Psoas muscle (tissue), 8 donors: Measurements from ENCODE around the gene MGARP. TPM values are rescaled to one million over a fixed set of nuclear protein-coding genes. Genes with fewer than 3 reads are reported as not detected.

Source experiments
- ATAC-seq, 4 donors: fragments of 200-7000 bp; cut with Tn5 transposase; one replicate each; pipeline ENCODE4 v1.9.1; 2020; ENCODE audit warnings: moderate library complexity in 3 of 4, mild to moderate bottlenecking in 2 of 4
- DNase-seq, 2 donors: peaks; one replicate each; pipeline ENCODE4 v3.0.0-alpha.2; 2020
- H3K27ac ChIP-seq: fragments of 200-600 bp; one replicate; pipeline ENCODE4 v1.8.0; 2022
- H3K27me3 ChIP-seq, 3 donors: fragments of 200-600 bp in 1 of 3; one replicate each; pipeline versions ENCODE4 v1.6.1 to v1.8.0; 2013 to 2022; ENCODE audit warnings: low read length in 2 of 3, mild to moderate bottlenecking in 2 of 3, moderate library complexity in 1 of 3; ENCODE audit not compliant: insufficient read depth in 3 of 3
- H3K36me3 ChIP-seq, 2 donors: fragments of 200-600 bp in 1 of 2; one replicate each; pipeline versions ENCODE4 v1.6.1 to v1.8.0; 2013 to 2022; ENCODE audit warnings: low read depth in 1 of 2, mild to moderate bottlenecking in 1 of 2, moderate library complexity in 1 of 2; ENCODE audit not compliant: insufficient read depth in 1 of 2
- H3K4me1 ChIP-seq: fragments of 200-600 bp; one replicate; pipeline ENCODE4 v1.8.0; 2022
- H3K4me3 ChIP-seq: fragments of 200-600 bp; one replicate; pipeline ENCODE4 v1.8.0; 2022; ENCODE audit warnings: mild to moderate bottlenecking
- H3K9me3 ChIP-seq: fragments of 200-600 bp; one replicate; pipeline ENCODE4 v1.8.0; 2022
- CTCF ChIP-seq: fragments of 200-600 bp; IDR thresholded peaks from one replicate; pipeline ENCODE4 v1.8.0; 2022; ENCODE audit warnings: antibody characterized with exemption
- WGBS, 3 donors: extraction: QIAGEN DNeasy Blood & Tissue Kit; methylation state at CpG; one replicate each; pipeline versions ENCODE4 v1.1.6 to v1.1.7; 2013; 5-methylcytosine and 5-hydroxymethylcytosine counted together
- intact Hi-C, 2 donors: fragments of 100-400 bp; cut with DNase I; formaldehyde crosslinking; loops; one replicate each; pipeline versions ENCODE4 v1.11.0 to v1.14.2; 2022
- polyA plus RNA-seq, 3 donors: library from polyadenylated mRNA; stranded (reverse); fragments of 200-250 nt; gene quantifications; one replicate each; pipeline ENCODE4 v1.2.3, GENCODE V29; 2013
- total RNA-seq, 4 donors: library from RNA; stranded (reverse); fragmentation: NEBNext Ultra II Directional in 2 of 4; extraction: Animal tissue kit (Norgen Biotek cat#: 25700) in 2 of 4; gene quantifications; one replicate each; pipeline versions ENCODE4 v1.2.1 to v1.2.4, GENCODE V29; 2021 to 2023
- donor health status: healthy with polysubstance abuse.
- donor health status: DM: no; HTN: no; CAD: no; lungs with moderate emphysema.
- donor health status: Bipolar disorder and iron deficiency.
- donor health status: healthy.
- donor health status: DM: yes; HTN: yes; CAD: no.
- donor health status: DM: no; HTN: no; CAD: no.
- donor health status: DM: no; HTN: no; CAD: no.
- donor health status: DM: yes; HTN: yes; CAD: no.

The MGARP gene
- total and polyA plus RNA-seq, 7 donors: 0.13 to 2.1 (median 0.30) TPM; not detected in 1

DNA sequence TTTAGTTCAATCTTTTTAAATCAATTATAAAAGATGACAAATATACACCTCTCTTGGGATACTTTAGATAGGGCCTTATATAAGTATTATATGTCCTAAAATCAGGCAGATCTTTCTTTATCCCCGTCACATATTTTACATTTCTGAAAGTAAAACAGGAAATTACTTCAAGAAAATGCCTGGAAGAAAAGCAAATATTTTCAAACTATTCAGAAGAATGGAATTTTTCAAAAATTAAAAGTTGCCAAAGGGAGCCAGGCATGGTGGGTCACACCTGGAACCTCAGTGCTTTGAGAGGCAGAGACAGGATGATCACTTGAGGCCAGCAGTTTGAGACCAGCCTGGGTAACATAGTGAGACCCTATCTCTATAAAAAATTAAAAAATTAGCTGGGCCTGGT, 34.4 kb downstream of the MGARP start:
- no peak for ATAC-seq
- H3K4me1 ChIP-seq: peaks cover 15% of the 10 kb centered on the region
- H3K9me3 ChIP-seq: no peaks in the 10 kb centered on the region
- no peak overlapping the region for H3K4me3 ChIP-seq
- H3K27me3 ChIP-seq: no peaks in the 10 kb centered on the region
- no peaks in the 10 kb centered on the region for H3K36me3 ChIP-seq
- TF ChIP-seq CTCF: no peak
- intact Hi-C loops: no loop called here
- 71 to 78% (median 78%) methylated on average over 1 of the region's 1 CpG for WGBS, 3 donors
- peak overlapping the region; percentile 27 for H3K27ac ChIP-seq
- no peak for DNase-seq

GRCh38 chr4:139243448-139244365, 36.3 kb downstream of the MGARP start:
- TF ChIP-seq CTCF: no peak

GRCh38 chr4:139242511-139243051, 37.4 kb downstream of the MGARP start:
- intact Hi-C loops: no loop called here

More at GRCh38 chr4:139243448-139244365, 36.3 kb downstream of the MGARP start:
- H3K4me1 ChIP-seq: peaks cover 15% of the 10 kb centered on the region
- no peak overlapping the region for H3K4me3 ChIP-seq
- H3K36me3 ChIP-seq: no peaks in the 10 kb centered on the region
- H3K9me3 ChIP-seq: no peaks in the 10 kb centered on the region
- WGBS, 3 donors: 76 to 85% (median 78%) methylated on average over 12 of the region's 12 CpGs
- ATAC-seq: peak; percentile 84 to 96 (median 90)
- H3K27ac ChIP-seq: peak overlapping the region; percentile 86
- intact Hi-C loops: no loop called here
- no peak for DNase-seq
- H3K27me3 ChIP-seq: no peaks in the 10 kb centered on the region

DNA sequence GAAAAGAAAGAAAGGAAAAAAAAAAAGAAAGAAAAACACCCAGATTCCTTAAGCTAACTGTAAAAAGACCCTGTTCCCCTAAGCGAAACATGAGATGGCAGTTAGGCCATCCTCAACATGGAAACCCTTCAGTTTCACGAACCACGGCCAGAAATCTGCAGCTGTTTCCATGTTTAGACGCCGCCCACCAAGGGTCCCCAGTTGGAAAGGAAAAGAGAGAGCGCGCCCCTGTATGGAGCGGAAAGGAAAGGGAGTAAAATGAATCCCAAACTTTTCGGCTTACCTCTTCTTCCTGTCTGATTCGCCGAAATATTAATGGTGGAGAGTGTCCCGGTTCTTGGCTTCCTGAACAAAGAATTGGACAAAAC, 38.3 kb downstream of the MGARP start:
- no peak overlapping the region for H3K27ac ChIP-seq
- no peaks in the 10 kb centered on the region for H3K27me3 ChIP-seq
- peaks cover 15% of the 10 kb centered on the region for H3K4me1 ChIP-seq
- WGBS, 3 donors: 81 to 89% (median 87%) methylated on average over 12 of the region's 12 CpGs
- H3K9me3 ChIP-seq: no peaks in the 10 kb centered on the region
- no peak for DNase-seq
- intact Hi-C loops: no loop called here
- no peak for TF ChIP-seq CTCF
- H3K4me3 ChIP-seq: no peak overlapping the region
- H3K36me3 ChIP-seq: no peaks in the 10 kb centered on the region
- no peak for ATAC-seq

More at GRCh38 chr4:139242511-139243051, 37.4 kb downstream of the MGARP start:
- ATAC-seq (no peak), DNase-seq (no peak)
- no peaks in the 10 kb centered on the region for H3K27me3 ChIP-seq
- no peaks in the 10 kb centered on the region for H3K36me3 ChIP-seq
- no peak overlapping the region for H3K4me3 ChIP-seq
- H3K9me3 ChIP-seq: no peaks in the 10 kb centered on the region
- 77 to 85% (median 78%) methylated on average over 2 of the region's 2 CpGs for WGBS, 3 donors
- no peak for TF ChIP-seq CTCF
- H3K27ac ChIP-seq: peak overlapping the region; percentile 86
- peaks cover 15% of the 10 kb centered on the region for H3K4me1 ChIP-seq
